Uterus (tissue), 2 donors: Measurements from ENCODE around the gene ALG2.

ENCODE experiments used
- CTCF ChIP-seq, 4 experiments: fragments of 200-600 bp in 2 of 4; fragments of 450-650 bp in 2 of 4; sonication (generic) in 2 of 4; IDR thresholded peaks; one replicate each; pipeline ENCODE4 v1.5.1; 2016 to 2019; ENCODE audit warnings: antibody characterized with exemption in 4 of 4, mild to moderate bottlenecking in 2 of 4, moderate library complexity in 1 of 4
- POLR2A ChIP-seq, 2 donors: fragments of 450-650 bp; IDR thresholded peaks; one replicate each; pipeline ENCODE4 v1.6.1; 2016; ENCODE audit warnings: antibody characterized with exemption in 2 of 2, mild to moderate bottlenecking in 1 of 2, moderate library complexity in 1 of 2

GRCh38 chr9:99187311-99187710 lies 34.4 kb downstream of the ALG2 start:
- TF ChIP-seq POLR2A (IDR thresholded peaks at IDR 0.05) (no peak), CTCF (IDR thresholded peaks at IDR 0.05) (no peak)
